ENCODE data around the gene SEPTIN3. TPM values are rescaled to one million over a fixed set of nuclear protein-coding genes. Genes with fewer than 3 reads are reported as not detected.

SEPTIN3 gene
- total RNA-seq, 1 donor from 2014 or later, result not detected

DNA sequence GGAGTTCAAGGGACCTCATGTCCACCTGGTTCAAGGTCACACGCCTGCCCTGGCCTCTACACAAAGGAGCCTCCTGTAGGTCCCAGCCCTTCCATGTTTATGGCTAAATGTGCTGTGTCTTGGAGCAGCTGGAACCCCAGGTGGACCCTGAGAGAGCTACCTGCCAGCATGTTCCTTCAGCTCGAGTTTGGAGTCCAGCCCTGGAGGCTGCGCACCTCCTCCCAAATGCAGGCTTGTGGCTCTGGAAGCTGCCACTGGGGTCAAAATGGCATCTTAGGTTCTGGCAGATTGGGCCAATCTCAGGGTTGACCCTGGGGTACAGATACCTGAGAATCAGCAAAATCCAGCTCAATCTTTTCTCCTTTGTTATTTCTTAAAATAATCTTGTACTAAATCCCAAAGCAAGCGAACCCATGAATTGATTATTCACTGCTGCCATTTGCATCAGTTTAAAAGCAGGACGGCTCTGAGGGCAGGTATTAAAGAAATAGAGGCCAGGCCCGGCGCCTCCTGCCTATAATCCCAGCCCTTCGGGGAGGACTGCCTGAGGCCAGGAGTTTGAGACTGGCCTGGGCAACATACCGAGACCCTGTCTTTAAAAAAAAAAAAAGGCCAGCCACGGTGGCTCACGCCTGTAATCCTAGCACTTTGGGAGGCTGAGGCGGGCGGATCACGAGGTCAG, 45.5 kb upstream of the SEPTIN3 start:
- no peaks in the 10 kb centered on the region for H3K36me3 ChIP-seq
- no peaks in the 10 kb centered on the region for H3K9me3 ChIP-seq (replicated peaks)
- peaks cover 45% of the 10 kb centered on the region for H3K27me3 ChIP-seq (ENCODE audit: low read depth)
- peaks cover 32% of the 10 kb centered on the region for H3K4me1 ChIP-seq
- intact Hi-C loops (cut with micrococcal nuclease), result no loop called here
- H3K27ac ChIP-seq (replicated peaks), result no peak overlapping the region
- no peak for DNase-seq
- H3K4me3 ChIP-seq, result no peak overlapping the region
- TF ChIP-seq, protein P1, sequence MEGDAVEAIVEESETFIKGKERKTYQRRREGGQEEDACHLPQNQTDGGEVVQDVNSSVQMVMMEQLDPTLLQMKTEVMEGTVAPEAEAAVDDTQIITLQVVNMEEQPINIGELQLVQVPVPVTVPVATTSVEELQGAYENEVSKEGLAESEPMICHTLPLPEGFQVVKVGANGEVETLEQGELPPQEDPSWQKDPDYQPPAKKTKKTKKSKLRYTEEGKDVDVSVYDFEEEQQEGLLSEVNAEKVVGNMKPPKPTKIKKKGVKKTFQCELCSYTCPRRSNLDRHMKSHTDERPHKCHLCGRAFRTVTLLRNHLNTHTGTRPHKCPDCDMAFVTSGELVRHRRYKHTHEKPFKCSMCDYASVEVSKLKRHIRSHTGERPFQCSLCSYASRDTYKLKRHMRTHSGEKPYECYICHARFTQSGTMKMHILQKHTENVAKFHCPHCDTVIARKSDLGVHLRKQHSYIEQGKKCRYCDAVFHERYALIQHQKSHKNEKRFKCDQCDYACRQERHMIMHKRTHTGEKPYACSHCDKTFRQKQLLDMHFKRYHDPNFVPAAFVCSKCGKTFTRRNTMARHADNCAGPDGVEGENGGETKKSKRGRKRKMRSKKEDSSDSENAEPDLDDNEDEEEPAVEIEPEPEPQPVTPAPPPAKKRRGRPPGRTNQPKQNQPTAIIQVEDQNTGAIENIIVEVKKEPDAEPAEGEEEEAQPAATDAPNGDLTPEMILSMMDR (IDR thresholded peaks at IDR 0.05; ENCODE audit: borderline replicate concordance), result no peak

DNA sequence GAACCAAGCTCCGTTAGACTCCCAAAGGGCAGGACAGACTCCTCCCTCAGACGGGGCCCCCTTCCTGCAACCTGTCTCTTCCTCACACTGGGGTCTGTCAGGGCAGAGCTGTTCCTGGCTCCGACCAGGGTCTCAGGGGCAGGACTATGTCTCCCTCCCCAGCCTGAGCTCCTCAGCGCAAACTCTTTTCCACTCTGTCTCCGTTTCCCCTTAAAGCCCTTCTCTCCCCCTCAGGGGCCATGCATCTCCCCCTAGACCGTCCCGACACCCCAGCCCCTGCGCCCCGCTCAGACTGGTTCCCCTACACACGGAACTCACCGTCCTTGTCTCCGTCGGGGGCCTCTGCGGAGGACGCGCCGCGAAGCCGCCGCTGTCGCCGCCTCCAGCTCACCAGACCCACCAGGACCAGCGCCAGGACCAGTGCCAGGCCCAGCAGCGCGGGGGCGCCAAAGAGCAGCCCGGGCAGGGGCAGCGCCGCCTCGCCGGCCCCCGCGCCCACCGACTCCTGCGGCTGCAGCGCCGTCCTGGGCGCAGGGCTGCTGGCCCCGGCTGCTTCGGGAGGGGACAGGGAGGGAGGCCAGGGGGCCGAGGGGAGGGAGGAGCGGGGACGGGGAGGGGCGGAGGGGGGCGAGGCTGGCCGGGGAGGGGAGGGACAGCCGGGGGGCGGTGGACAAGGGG, 43.3 kb upstream of the SEPTIN3 start:
- no peaks in the 10 kb centered on the region for H3K36me3 ChIP-seq
- no peak overlapping the region for H3K27ac ChIP-seq (replicated peaks)
- DNase-seq, result peak; percentile 67
- peak overlapping the region; percentile 65 for H3K4me3 ChIP-seq
- TF ChIP-seq, protein P1 (IDR thresholded peaks at IDR 0.05; ENCODE audit: borderline replicate concordance), result peak; percentile 78
- H3K4me1 ChIP-seq, result peaks cover 14% of the 10 kb centered on the region
- H3K9me3 ChIP-seq (replicated peaks), result no peaks in the 10 kb centered on the region
- H3K27me3 ChIP-seq (ENCODE audit: low read depth), result peaks cover 25% of the 10 kb centered on the region
- intact Hi-C loops (cut with micrococcal nuclease), result no loop called here

DNA sequence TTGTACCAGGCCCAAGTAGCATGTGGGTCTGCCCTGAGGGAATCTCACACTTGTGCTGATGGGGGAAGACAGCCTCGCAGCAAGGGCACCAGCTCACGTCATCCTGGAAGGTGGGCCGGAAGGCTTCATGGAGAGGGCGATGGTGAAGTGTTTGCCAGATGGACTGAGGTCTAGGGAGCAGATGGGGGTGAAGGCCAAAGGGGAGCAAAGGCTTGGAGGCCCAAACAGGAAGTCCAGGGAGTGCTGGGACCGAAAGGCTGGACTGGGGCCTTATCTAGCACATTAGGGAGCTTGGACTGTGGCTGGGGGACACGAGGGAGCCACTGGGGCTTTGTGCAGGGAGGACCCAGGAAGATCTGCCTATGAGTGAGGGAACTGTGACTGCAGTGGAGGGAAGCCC, 41.4 kb upstream of the SEPTIN3 start:
- Histone ChIP-seq H3K27me3 (ENCODE audit: low read depth) (peaks cover 25% of the 10 kb centered on the region), H3K36me3 (no peaks in the 10 kb centered on the region), H3K9me3 (replicated peaks) (no peaks in the 10 kb centered on the region), H3K4me3 (no peak overlapping the region), H3K4me1 (peaks cover 14% of the 10 kb centered on the region), H3K27ac (replicated peaks) (no peak overlapping the region)
- intact Hi-C loops (cut with micrococcal nuclease), result no loop called here
- no peak for DNase-seq
- TF ChIP-seq, protein P1 (IDR thresholded peaks at IDR 0.05; ENCODE audit: borderline replicate concordance), result no peak

DNA sequence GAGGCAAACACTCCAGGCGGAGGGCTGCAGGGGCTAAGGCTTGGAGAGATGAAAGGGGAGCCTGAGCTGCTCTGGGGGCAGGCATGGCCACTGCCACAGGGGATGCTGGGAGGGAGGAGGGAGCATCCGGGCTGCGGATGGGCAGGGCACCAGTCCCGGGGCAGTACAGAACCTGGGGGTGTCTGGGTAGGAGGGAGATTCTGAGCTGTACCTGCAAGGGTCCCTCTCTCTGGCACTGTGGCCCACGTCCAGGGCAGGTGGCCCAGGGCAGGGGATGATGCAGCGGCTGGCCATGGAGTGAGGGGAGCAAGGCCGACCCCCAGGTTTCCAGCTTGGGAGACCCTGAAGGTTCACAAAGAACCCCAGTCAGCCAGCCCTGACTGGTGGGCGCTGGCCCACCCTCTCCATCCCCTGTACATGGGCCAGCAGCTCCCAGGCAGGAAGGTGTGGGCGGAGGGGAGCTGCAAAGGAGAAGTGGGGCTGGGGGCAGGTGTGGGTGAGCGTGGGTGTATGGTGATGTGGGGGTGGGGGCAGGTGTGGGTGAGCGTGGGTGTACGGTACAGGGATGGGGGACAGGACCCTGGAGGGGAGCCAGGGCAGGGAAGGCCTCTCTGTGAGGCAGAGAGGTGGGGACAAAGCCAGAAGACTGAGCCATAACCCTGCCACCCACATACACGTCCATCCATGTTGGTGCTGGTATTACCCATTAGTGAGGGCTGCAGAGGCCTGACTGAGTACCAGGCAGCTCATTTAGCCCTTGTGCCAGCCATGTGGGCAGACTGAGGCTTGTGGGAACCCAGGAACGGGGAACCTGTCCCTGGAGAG, 40.4 kb upstream of the SEPTIN3 start:
- Histone ChIP-seq H3K4me1 (peaks cover 15% of the 10 kb centered on the region), H3K4me3 (no peak overlapping the region), H3K36me3 (no peaks in the 10 kb centered on the region), H3K27ac (replicated peaks) (no peak overlapping the region), H3K27me3 (ENCODE audit: low read depth) (peaks cover 25% of the 10 kb centered on the region), H3K9me3 (replicated peaks) (no peaks in the 10 kb centered on the region)
- DNase-seq, result no peak
- intact Hi-C loops (cut with micrococcal nuclease), result no loop called here
- TF ChIP-seq, protein P1 (IDR thresholded peaks at IDR 0.05; ENCODE audit: borderline replicate concordance), result no peak

DNA sequence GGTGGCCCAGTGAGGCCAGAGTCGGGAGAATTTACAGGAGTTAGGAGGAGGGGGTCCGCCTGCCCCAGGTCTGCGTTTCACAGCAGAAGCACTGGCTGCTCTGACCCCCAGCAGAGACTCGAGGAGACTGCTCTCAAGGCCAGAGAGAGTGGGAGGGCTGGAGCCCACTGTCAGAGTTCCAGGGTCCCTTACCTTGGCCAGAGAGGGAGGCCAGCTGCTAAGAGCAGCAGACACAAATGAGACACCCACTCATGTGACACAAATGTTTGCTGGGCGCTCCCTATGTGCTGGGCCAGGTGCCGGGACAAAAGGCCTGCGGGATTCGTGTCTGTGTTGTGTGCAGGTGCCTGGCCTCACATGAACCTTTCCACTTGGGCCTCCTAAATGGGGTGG, 39.8 kb upstream of the SEPTIN3 start:
- no peaks in the 10 kb centered on the region for H3K36me3 ChIP-seq
- intact Hi-C loops (cut with micrococcal nuclease), result no loop called here
- H3K9me3 ChIP-seq (replicated peaks), result no peaks in the 10 kb centered on the region
- peaks cover 21% of the 10 kb centered on the region for H3K4me1 ChIP-seq
- DNase-seq, result no peak
- no peak overlapping the region for H3K27ac ChIP-seq (replicated peaks)
- no peak overlapping the region for H3K4me3 ChIP-seq
- TF ChIP-seq, protein P1 (IDR thresholded peaks at IDR 0.05; ENCODE audit: borderline replicate concordance), result no peak
- H3K27me3 ChIP-seq (ENCODE audit: low read depth), result peaks cover 25% of the 10 kb centered on the region
